H1 (cell line): ENCODE data around the gene LTBR. TPM values are rescaled to one million over a fixed set of nuclear protein-coding genes. Genes with fewer than 3 reads are reported as not detected.

Experiments
- CTCF ChIA-PET: fragments of 300-600 bp; sonication (Branson Sonifier 250); formaldehyde crosslinking; loops from one replicate; lab custom pipeline; 2021; ENCODE audit not compliant: partially characterized antibody; lab: Charles Lee
- POLR2A ChIA-PET: fragments of 300-600 bp; sonication (Branson Sonifier 250); formaldehyde crosslinking; loops from one replicate; lab custom pipeline; 2021; ENCODE audit warnings: inconsistent platforms; ENCODE audit not compliant: partially characterized antibody; lab: Charles Lee
- DNase-seq, 2 experiments: peaks; one replicate each; pipeline versions ENCODE4 v3.0.0 to v3.0.0-alpha.2; 2010 to 2022; ENCODE audit warnings: low spot score in 2 of 2, low read depth in 1 of 2, mixed read lengths in 1 of 2
- FAIRE-seq: peaks from 2 replicates; lab custom pipeline; 2011; peaks lifted over from hg19 to GRCh38; lab: Jason Lieb, UNC
- H2AFZ ChIP-seq: 2 replicates; pipeline ENCODE4 v1.8.1; 2012; ENCODE audit warnings: low read length, inconsistent platforms
- H2AK5ac ChIP-seq: 2 replicates; pipeline ENCODE4 v1.6.1; 2013; ENCODE audit warnings: low read depth, low read length
- H2BK120ac ChIP-seq: replicated peaks from 2 replicates; pipeline ENCODE3; 2013; ENCODE audit warnings: low read depth, low read length, inconsistent platforms
- H2BK12ac ChIP-seq: 2 replicates; pipeline ENCODE4 v1.6.1; 2013; ENCODE audit warnings: low read depth, low read length
- H2BK15ac ChIP-seq: 2 replicates; pipeline ENCODE4 v1.6.1; 2013; ENCODE audit warnings: low read length
- H2BK20ac ChIP-seq: 2 replicates; pipeline ENCODE4 v1.6.1; 2013; ENCODE audit warnings: low read length
- H2BK5ac ChIP-seq: 2 replicates; pipeline ENCODE4 v1.6.1; 2013; ENCODE audit warnings: low read depth, low read length
- H3K14ac ChIP-seq: 2 replicates; pipeline ENCODE4 v1.6.1; 2013; ENCODE audit warnings: inconsistent platforms; ENCODE audit not compliant: insufficient read length
- H3K18ac ChIP-seq: 2 replicates; pipeline ENCODE4 v1.6.1; 2013; ENCODE audit warnings: low read length; ENCODE audit errors: extremely low read depth
- H3K23ac ChIP-seq: 2 replicates; pipeline ENCODE4 v1.6.1; 2013; ENCODE audit warnings: inconsistent platforms; ENCODE audit not compliant: insufficient read length
- H3K23me2 ChIP-seq: 2 replicates; pipeline ENCODE4 v1.6.1; 2013; ENCODE audit warnings: low read depth, low read length
- H3K27ac ChIP-seq: 2 replicates; pipeline ENCODE4 v1.6.1; 2011; ENCODE audit warnings: low read depth, low read length, inconsistent platforms
- H3K27me3 ChIP-seq, 4 experiments: replicated peaks in 1 of 4; 1 replicate in 1 of 4; 2 replicates in 3 of 4; pipeline versions ENCODE4 v1.6.1 to v1.8.1; 2011 to 2013; ENCODE audit warnings: low read length in 3 of 4, mild to moderate bottlenecking in 3 of 4, inconsistent platforms in 2 of 4, mixed read lengths in 2 of 4, moderate library complexity in 1 of 4; ENCODE audit not compliant: control insufficient read depth in 3 of 4, insufficient read depth in 3 of 4; ENCODE audit errors: extremely low read depth in 1 of 4
- H3K36me3 ChIP-seq, 4 experiments: 2 replicates each; pipeline versions ENCODE4 v1.6.1 to v1.8.1; 2011 to 2013; ENCODE audit warnings: mild to moderate bottlenecking in 4 of 4, low read length in 3 of 4, moderate library complexity in 2 of 4, control low read depth in 1 of 4, inconsistent platforms in 1 of 4; ENCODE audit not compliant: insufficient read depth in 4 of 4, control insufficient read depth in 2 of 4
- H3K4ac ChIP-seq: replicated peaks from 2 replicates; pipeline ENCODE3; 2013; ENCODE audit warnings: low read length, low read depth, mixed read lengths, inconsistent platforms; ENCODE audit not compliant: insufficient read length
- H3K4me1 ChIP-seq, 4 experiments: replicated peaks in 1 of 4; 1 replicate in 1 of 4; 2 replicates in 3 of 4; pipeline versions ENCODE4 v1.6.1 to v1.8.1; 2011 to 2013; ENCODE audit warnings: low read length in 3 of 4, inconsistent platforms in 2 of 4, mixed read lengths in 1 of 4; ENCODE audit not compliant: insufficient read depth in 4 of 4, control insufficient read depth in 3 of 4
- H3K4me2 ChIP-seq, 2 experiments: 2 replicates each; pipeline versions ENCODE4 v1.6.1 to v1.8.1; 2011 to 2013; ENCODE audit warnings: low read depth in 2 of 2, low read length in 2 of 2, control low read depth in 1 of 2, inconsistent platforms in 1 of 2, mild to moderate bottlenecking in 1 of 2; ENCODE audit not compliant: insufficient read depth in 1 of 2
- H3K4me3 ChIP-seq, 4 experiments: fragments of 200-600, 300-600 bp in 1 of 4; sonication (generic), shearing (Covaris generic), sonication (Bioruptor Twin) in 1 of 4; 2 replicates each; pipeline versions ENCODE4 v1.5.1 to v1.8.1; 2011 to 2016; ENCODE audit warnings: low read length in 4 of 4, low read depth in 3 of 4, control low read depth in 2 of 4, inconsistent platforms in 2 of 4, mild to moderate bottlenecking in 2 of 4, mixed read lengths in 1 of 4, moderate library complexity in 1 of 4; ENCODE audit not compliant: insufficient read depth in 2 of 4; ENCODE audit errors: extremely low read depth in 1 of 4
- H3K56ac ChIP-seq: replicated peaks from 2 replicates; pipeline ENCODE3; 2013; ENCODE audit warnings: low read depth, mild to moderate bottlenecking, mixed read lengths, low read length, inconsistent platforms; ENCODE audit not compliant: insufficient read length
- H3K79me1 ChIP-seq: 2 replicates; pipeline ENCODE4 v1.6.1; 2013; ENCODE audit warnings: low read depth, low read length, control low read depth
- H3K79me2 ChIP-seq, 2 experiments: 2 replicates each; pipeline versions ENCODE4 v1.6.1 to v1.8.1; 2012 to 2013; ENCODE audit warnings: low read length in 2 of 2, mild to moderate bottlenecking in 2 of 2, inconsistent platforms in 1 of 2; ENCODE audit not compliant: insufficient read depth in 2 of 2, control insufficient read depth in 1 of 2
- H3K9ac ChIP-seq, 4 experiments: replicated peaks in 1 of 4; 1 replicate in 1 of 4; 2 replicates in 3 of 4; pipeline versions ENCODE4 v1.6.1 to v1.8.1; 2011 to 2013; ENCODE audit warnings: low read depth in 3 of 4, low read length in 3 of 4, control low read depth in 2 of 4, mild to moderate bottlenecking in 2 of 4, moderate library complexity in 2 of 4, inconsistent platforms in 1 of 4; ENCODE audit errors: extremely low read depth in 1 of 4
- H3K9me3 ChIP-seq, 2 experiments: 2 replicates each; pipeline versions ENCODE4 v1.6.1 to v1.8.1; 2012 to 2013; ENCODE audit warnings: mild to moderate bottlenecking in 2 of 2, moderate library complexity in 2 of 2, control low read depth in 1 of 2, inconsistent platforms in 1 of 2, low read depth in 1 of 2, low read length in 1 of 2, mixed read lengths in 1 of 2; ENCODE audit not compliant: insufficient read depth in 2 of 2
- H4K20me1 ChIP-seq, 2 experiments: replicated peaks in 1 of 2; 2 replicates each; pipeline versions ENCODE3 to v1.8.1; 2011 to 2013; ENCODE audit warnings: inconsistent platforms in 2 of 2, low read length in 2 of 2, mild to moderate bottlenecking in 1 of 2; ENCODE audit not compliant: insufficient read depth in 2 of 2, control insufficient read depth in 1 of 2
- H4K5ac ChIP-seq: 2 replicates; pipeline ENCODE4 v1.6.1; 2013; ENCODE audit warnings: low read length, low read depth, mixed read lengths, inconsistent platforms; ENCODE audit not compliant: insufficient read length
- H4K8ac ChIP-seq: 2 replicates; pipeline ENCODE4 v1.8.0; 2013; ENCODE audit warnings: mild to moderate bottlenecking, moderate library complexity, low read length, inconsistent platforms; ENCODE audit not compliant: insufficient read depth; ENCODE audit errors: extremely low read depth
- H4K91ac ChIP-seq: replicated peaks from 2 replicates; pipeline ENCODE3; 2013; ENCODE audit warnings: low read length, mixed read lengths, inconsistent platforms; ENCODE audit not compliant: insufficient read length
- CTBP2 ChIP-seq: IDR thresholded peaks from 2 replicates; pipeline ENCODE4 v1.7.0; 2011; ENCODE audit warnings: borderline replicate concordance, mild to moderate bottlenecking, moderate library complexity, mixed read lengths, low read length; ENCODE audit not compliant: insufficient read depth, insufficient read length
- GABPA ChIP-seq: IDR thresholded peaks from 2 replicates; pipeline ENCODE4 v1.6.1; 2011; ENCODE audit warnings: mild to moderate bottlenecking, low read length, moderate library complexity, borderline replicate concordance; ENCODE audit not compliant: insufficient read depth
- HDAC6 ChIP-seq: IDR thresholded peaks from one replicate; pipeline ENCODE4 v1.7.1; 2012; ENCODE audit warnings: low read depth, mild to moderate bottlenecking, inconsistent platforms, low read length, moderate library complexity
- KDM1A ChIP-seq: fragments of 200-600, 300-600 bp; sonication (generic); IDR thresholded peaks from 2 replicates; pipeline ENCODE4 v1.7.1; 2016; ENCODE audit warnings: mild to moderate bottlenecking, low read length, borderline replicate concordance
- TAF1 ChIP-seq: IDR thresholded peaks from 2 replicates; pipeline ENCODE4 v1.6.1; 2011; ENCODE audit warnings: mild to moderate bottlenecking, low read depth, low read length
- WGBS, 2 experiments: shearing (Covaris generic) in 1 of 2; methylation state at CpG; one replicate each; pipeline versions ENCODE4 v1.1.6 to v1.1.7; 2013 to 2015; ENCODE audit warnings: low lambda C conversion rate in 2 of 2, mixed read lengths in 2 of 2, inconsistent platforms in 1 of 2, low coverage in 1 of 2, missing lambda C conversion rate in 1 of 2; ENCODE audit not compliant: insufficient replicate concordance in 2 of 2, insufficient coverage in 1 of 2, insufficient read length in 1 of 2; ENCODE audit errors: extremely low coverage in 1 of 2, missing lambda C conversion rate in 1 of 2; 5-methylcytosine and 5-hydroxymethylcytosine counted together
- polyA plus RNA-seq, 7 experiments: library from polyadenylated mRNA; depleted of rRNA in 3 of 7; stranded (reverse) in 5 of 7; unstranded in 2 of 7; fragments of >200 nt in 5 of 7; fragments of 200-250 nt in 2 of 7; gene quantifications; 1 replicate in 5 of 7; 2 replicates in 1 of 7; 4 replicates in 1 of 7; pipeline versions ENCODE4 v1.2.1 to v1.2.3, GENCODE V29; 2011 to 2013; ENCODE audit warnings: missing spikeins in 2 of 7, mixed read lengths in 2 of 7
- total RNA-seq: library from RNA; stranded (reverse); fragmentation: NEBNext Ultra II Directional; extraction: Animal tissue kit (Norgen Biotek cat#: 25700); gene quantifications from 2 replicates; pipeline ENCODE4 v1.2.1, GENCODE V29; 2021

LTBR gene
- total and polyA plus RNA-seq, 2 of the 8 experiments (the other 6 are each of a cell fraction or from before 2014, with no cell fraction given), result 5.1 to 6.3 TPM

DNA sequence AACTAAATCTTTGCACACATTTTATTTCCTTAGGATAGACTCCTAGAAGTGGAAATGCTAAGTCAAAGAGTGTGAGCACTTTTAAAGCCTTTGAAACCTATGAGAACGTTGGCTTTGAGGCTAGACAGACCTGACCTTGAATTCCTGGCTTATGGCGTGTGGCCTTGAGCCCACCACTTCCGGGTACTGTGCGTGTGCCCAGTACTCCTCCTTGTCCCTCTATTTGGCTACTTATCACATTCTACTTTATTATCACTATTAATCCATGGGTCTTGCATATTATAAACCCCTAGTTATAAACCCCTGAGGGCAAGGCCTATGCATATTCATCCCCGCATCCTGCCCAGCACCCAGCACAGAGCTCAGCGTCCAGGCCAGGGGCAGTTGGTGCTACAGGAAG, 34.8 kb downstream of the LTBR start:
- DNase-seq (no peak), FAIRE-seq (no peak)
- no peak overlapping the region for H4K91ac ChIP-seq
- H3K4me2 ChIP-seq, result no peak overlapping the region
- H3K9me3 ChIP-seq, result no peaks in the 10 kb centered on the region
- H2BK12ac ChIP-seq, result no peak overlapping the region; the same call in 1 of the 2 replicates
- no peak overlapping the region for H2BK5ac ChIP-seq
- H3K18ac ChIP-seq, result no peak overlapping the region
- no peaks in the 10 kb centered on the region for H3K79me1 ChIP-seq
- no peaks in the 10 kb centered on the region for H3K79me2 ChIP-seq
- no peak overlapping the region for H3K14ac ChIP-seq
- no peak for TF ChIP-seq HDAC6
- TF ChIP-seq GABPA, result no peak
- no peak for TF ChIP-seq TAF1
- TF ChIP-seq CTBP2, result no peak
- TF ChIP-seq KDM1A, result no peak
- H2AK5ac ChIP-seq, result no peak overlapping the region
- H2BK15ac ChIP-seq, result no peak overlapping the region
- no peak overlapping the region for H3K4ac ChIP-seq
- no peak overlapping the region for H3K23ac ChIP-seq
- no peak overlapping the region for H3K9ac ChIP-seq
- no peak overlapping the region for H4K5ac ChIP-seq
- H3K27ac ChIP-seq, result no peak overlapping the region
- H2BK20ac ChIP-seq, result no peak overlapping the region
- H3K4me1 ChIP-seq, result peaks cover 0 to 2% (median 0%) of the 10 kb centered on the region in 4 experiments; a peak in 2 of 7 replicates
- H4K8ac ChIP-seq, result no peak overlapping the region
- no peak overlapping the region for H2AFZ ChIP-seq
- ChIA-PET POLR2A (interaction anchor here (0.9 to 2.7 kb wide), 5 partner anchors 38 to 51 kb away, joined by 3 to 7 read pairs (median 3); partner anchors contain the start of genes SCNN1A and VAMP1), CTCF (interaction anchor here (1.3 to 3.0 kb wide), 4 partner anchors 33 to 92 kb away, joined by 3 to 25 read pairs (median 7); partner anchors contain the start of gene TAPBPL)
- no peaks in the 10 kb centered on the region for H4K20me1 ChIP-seq
- WGBS, 2 experiments, result 79% methylated on average over 6 of the region's 6 CpGs; no CpG with 5 or more reads in 1 of the 2 experiments
- no peaks in the 10 kb centered on the region for H3K36me3 ChIP-seq
- no peaks in the 10 kb centered on the region for H3K27me3 ChIP-seq
- H3K56ac ChIP-seq, result no peak overlapping the region
- H2BK120ac ChIP-seq, result no peak overlapping the region
- H3K4me3 ChIP-seq, result no peak overlapping the region
- H3K23me2 ChIP-seq, result no peaks in the 10 kb centered on the region
